NCI-H774 (cell line): ENCODE measurements around the gene HOXA7.

Experiments used
- DNase-seq: peaks from one replicate; lab custom pipeline; 2025; lab: John Stamatoyannopoulos, UW

HOXA7 gene

DNA sequence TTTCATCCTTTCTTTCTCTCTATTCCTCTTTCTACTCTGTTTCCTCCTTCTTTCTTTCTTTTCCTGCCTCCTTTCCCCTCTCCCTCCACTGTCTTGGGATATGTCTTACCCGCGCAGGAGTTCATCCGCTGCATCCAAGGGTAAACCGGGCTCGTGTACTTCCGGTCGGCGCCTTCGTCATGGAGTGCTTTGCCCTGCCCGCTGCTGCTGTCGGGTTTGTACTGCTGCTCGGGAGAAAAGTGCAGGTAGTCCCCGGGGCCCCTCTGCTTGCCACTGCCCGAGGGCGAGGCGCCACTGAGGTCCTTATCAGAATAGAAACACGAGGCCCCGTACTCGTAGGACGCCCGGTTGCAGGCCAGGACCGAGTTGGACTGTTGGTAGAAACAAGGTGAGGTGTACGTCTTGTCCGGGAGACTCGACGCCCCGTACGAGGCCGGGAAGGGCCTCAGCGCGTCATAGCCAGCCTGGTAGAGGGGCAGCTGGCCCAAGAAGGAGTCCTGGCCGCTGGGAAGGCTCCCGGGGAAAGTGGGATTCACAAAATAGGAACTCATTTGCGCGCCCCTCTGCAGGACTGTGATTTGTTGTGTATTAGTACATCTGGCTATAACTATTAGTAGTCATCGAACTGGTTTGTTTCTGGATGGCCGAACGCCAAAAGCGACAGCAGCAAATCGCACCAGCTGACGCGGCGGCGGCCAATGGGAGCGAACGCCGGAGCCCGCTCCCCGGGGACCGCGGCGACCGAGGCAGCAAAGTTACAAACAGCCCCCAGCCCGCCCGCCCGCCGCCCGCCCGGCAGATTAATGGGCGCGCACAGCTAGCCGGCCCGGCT lies 9.1 kb downstream of the HOXA7 start, which contains the start of gene HOXA6:
Gene HOXA6 (minus strand): TSS at position 576 of the 832 bp plus-strand sequence. CDS start 25 bp downstream, at position 551.
- DNase-seq, result no peak

DNA sequence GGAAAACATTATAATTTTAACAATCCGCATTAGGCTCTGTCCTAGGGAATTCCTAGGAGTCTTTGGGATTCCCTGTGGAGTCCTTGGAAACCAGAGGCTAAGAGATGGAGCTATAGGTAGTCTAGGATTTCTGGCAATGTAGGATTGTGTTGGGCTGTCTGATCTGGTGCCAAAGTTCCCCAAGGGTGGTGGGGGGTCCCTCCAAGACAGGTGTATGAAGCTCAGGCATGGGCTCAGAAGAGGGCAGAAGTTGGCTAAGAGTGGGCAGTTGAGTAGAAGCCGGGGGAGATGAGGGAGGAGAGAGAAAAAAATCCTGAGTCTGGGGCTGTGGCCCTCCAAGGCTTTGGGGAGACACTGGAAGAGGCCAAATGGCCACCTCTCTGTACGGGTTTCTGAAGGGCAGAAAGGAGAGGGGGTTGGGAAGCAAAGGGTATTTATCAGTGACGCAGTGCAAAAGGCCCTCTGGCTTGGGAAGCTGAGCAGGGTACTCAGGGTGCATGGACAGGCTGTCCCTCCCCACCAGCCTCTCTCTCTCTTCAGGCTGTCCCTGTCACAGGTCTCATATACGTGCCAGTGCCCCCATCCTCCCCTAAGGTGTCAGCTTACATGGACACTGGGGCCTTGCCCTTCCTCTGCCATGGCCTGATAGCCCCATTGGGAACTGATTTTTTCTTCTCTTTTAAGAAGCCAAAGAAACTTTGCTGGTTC lies 9.8 kb downstream of the HOXA7 start:
- DNase-seq, result no peak

DNA sequence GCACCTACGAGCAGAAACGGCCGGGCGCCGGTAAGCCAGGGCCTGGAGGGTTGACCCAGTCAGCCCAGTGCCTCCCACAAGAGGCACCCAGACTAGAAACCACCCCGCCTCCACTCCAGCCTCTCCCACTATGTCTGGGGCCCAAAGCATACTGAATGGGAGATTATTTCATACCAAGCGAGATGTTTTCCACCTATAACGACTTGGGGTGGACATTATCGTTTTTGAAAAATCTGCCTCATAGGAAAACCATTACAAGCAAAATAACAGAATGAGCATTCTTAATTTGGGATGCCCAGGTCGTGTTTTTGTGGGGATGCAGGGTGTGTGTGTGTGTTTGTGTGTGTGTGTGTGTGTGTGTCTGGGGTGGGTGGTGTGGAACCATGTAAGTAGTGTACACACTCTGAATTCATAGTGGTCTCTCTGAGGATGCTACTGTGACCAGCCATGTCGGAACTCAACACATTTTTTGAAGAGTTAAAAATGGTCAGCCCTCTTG lies 10.5 kb downstream of the HOXA7 start:
- no peak for DNase-seq

DNA sequence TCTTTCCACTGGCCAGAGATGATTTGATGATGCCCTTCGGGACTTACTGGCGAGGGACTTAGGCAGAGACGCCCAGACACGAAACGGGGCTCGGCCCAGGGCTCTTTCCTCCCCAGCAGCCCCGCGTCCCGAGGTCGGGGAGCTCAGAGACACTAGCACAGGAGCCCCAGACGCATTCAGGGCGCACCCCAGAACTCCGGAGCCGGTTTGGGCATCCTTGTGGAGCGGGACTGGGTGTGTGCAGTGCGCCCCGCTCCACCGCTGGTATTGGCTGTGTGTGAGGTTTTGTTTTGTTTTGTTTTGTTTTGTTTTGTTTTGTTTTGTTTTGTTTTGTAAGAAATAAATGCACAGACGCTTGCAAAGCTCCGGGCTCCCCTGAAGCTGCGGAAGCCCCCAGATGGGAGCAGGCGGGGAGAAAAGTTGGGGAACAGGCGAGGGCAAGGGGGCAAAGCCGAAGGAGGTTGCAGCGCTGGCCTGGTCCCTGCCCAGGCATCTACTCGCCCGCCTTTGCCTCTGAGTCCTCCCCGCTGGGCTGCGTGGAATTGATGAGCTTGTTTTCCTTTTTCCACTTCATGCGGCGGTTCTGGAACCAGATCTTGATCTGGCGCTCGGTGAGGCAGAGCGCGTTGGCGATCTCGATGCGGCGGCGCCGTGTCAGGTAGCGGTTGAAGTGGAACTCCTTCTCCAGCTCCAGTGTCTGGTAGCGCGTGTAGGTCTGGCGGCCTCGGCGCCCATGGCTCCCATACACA lies 11.1 kb downstream of the HOXA7 start:
- no peak for DNase-seq

DNA sequence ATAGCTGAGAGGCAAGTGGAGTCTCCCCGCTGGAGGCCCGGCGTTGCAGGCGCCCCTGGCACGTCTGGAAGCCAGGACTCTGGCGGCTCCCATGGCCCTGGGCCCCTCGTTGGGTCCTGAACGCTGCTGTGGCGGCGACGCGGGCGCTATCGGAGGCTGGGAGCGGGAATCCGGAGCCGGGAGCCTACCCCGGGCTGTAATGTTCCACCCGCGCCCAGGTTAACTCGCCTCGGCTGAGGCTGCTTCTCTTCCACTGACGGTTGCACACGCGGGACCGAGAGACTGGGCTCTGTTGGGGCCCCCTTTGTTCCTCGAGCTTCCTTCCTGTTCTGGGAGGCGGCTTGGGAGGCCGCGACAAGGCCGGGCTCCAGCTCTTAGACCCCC lies 11.7 kb downstream of the HOXA7 start:
- DNase-seq, result no peak

DNA sequence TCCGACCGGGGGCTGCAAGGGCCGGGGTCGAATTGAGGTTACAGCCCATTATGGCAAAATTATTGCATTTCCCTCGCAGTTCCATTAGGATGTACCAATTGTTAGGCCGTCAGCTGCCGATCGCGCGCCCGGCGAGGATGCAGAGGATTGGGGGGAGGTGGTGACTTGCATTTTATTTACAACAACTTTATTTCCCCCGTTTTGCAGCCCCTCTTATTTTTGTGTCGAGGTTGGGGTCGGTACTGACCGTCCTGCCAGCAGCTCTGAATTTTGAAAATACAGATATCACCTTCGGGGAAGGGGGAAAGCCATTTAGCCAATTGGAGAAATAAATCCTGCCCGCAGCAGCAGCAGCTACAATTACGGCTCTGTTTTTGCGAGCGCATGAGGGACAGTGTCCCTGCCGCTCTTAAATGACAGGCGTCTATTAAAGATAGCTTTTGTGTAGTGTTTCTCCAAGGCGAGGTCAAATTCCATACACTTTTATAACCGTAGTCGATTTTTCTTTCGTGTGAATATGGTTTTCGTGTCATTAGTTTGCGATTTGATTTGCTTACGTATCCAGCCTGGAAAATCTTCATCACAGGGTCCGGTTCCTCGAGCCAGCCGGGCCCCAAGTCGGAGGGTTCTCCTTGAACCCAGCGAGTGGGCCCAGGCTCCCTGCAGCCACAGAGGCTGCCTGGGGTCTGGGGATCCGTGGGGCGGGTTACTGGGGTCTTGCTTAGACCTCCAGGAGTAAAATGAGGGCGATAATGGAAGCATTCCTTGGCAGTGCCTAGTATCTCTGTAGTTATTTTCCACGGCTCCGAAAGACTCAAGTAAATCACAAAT lies 12.3 kb downstream of the HOXA7 start:
- DNase-seq, result no peak

DNA sequence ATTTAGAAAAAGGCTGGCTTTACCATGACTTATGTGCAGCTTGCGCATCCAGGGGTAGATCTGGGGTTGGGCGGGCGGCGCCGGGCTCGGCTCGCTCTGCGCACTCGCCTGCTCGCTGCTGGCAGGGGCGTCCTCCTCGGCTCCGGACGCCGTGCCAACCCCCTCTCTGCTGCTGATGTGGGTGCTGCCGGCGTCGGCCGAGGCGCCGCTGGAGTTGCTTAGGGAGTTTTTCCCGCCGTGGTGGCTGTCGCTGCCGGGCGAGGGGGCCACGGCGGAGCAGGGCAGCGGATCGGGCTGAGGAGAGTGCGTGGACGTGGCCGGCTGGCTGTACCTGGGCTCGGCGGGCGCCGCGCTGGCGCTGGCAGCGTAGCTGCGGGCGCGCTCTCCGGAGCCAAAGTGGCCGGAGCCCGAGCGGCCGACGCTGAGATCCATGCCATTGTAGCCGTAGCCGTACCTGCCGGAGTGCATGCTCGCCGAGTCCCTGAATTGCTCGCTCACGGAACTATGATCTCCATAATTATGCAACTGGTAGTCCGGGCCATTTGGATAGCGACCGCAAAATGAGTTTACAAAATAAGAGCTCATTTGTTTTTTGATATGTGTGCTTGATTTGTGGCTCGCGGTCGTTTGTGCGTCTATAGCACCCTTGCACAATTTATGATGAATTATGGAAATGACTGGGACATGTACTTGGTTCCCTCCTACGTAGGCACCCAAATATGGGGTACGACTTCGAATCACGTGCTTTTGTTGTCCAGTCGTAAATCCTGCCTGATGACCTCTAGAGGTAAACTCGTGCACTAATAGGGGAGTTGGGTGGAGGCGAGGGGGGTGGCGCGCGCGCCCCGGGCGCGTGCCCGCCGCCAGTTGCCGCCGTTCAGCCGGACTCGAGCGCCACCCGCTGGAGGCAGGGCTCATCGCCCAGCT lies 13.2 kb downstream of the HOXA7 start, which contains the start of gene HOXA5:
Gene HOXA5 (minus strand): TSS at position 659 of the 927 bp plus-strand sequence. CDS start 74 bp downstream, at position 585.
- DNase-seq, result no peak

DNA sequence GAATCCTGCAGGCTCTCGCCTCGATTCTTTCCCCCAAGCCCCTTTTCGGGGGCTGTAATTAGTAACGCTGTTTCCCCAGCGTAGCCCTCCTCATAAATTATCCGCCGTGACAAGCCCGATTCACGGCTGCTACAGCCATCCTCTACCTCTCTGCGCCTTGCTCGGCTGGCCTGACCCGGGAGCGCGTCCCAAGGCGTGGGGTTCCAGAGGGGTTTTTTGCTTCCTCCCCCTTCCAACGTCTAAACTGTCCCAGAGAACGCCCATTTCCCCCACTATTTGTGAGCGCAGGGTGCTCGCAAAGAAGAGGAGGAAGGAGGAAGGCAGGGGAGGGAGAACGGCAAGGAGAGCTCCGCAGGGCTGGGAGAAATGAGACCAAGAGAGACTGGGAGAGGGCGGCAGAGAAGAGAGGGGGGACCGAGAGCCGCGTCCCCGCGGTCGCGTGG lies 13.9 kb downstream of the HOXA7 start:
- DNase-seq, result no peak

DNA sequence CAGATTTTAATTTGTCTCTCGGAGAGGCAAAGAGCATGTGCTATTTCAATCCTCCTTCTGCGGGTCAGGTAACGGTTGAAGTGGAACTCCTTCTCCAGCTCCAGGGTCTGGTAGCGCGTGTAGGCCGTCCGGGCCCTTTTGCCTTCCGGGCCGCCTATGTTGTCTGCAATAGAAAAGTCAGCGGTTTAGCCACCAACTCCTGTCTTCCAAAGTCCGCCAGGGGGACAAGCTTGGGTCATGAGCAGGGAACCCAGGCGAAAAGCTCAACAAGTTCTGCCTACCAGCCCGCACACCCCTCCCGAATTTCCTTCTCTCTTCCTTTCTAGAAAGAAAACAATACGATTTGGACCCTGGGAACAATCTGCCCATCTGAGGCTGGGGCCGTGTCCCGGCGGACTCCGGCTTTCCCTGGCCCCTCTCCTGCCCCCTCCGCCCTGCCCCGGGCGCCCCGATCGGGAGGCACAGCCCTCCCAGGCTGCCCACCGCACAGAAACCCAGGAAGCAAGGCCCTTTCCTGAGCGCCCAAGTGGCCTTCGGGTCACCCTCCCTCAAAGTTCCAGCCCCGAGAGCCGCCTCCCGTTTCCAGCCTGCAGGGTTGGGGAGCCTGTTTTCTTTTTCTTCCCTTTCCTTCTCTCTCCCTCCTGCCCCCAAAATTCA lies 14.4 kb downstream of the HOXA7 start:
- DNase-seq, result no peak

DNA sequence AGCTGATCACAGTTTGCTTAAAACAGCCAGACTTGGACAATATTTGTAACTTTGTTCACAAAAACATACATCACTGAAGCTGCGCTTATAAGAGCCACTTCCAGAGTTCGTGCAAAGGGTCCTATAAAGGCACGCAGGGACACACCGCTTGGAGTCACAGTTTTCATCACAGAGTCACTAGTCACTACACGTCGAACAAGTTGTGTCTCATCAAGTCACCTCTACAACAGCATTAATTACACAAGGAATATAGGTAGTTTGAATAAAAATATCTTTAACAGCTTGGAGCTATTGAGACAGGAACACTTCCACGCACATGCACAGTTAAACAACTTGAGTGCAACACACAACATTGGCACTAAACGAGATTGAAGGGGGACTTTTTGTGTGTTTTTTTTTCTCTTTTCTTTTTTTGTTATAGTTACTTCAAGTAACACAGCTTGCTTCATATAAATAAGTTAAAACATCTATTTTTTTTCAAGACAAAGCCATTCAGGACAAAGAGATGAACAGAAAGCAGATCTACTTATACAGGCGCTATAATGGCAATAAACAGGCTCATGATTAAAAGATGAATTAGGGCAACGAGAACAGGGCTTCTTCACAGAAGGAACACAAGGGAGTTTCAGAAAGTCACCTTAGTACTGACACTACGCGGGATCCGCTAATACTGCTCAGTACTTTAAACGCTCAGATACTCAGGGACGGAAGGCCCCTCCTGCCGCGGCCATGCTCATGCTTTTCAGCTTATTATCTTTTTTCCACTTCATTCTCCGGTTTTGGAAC lies 15.1 kb downstream of the HOXA7 start:
- no peak for DNase-seq

DNA sequence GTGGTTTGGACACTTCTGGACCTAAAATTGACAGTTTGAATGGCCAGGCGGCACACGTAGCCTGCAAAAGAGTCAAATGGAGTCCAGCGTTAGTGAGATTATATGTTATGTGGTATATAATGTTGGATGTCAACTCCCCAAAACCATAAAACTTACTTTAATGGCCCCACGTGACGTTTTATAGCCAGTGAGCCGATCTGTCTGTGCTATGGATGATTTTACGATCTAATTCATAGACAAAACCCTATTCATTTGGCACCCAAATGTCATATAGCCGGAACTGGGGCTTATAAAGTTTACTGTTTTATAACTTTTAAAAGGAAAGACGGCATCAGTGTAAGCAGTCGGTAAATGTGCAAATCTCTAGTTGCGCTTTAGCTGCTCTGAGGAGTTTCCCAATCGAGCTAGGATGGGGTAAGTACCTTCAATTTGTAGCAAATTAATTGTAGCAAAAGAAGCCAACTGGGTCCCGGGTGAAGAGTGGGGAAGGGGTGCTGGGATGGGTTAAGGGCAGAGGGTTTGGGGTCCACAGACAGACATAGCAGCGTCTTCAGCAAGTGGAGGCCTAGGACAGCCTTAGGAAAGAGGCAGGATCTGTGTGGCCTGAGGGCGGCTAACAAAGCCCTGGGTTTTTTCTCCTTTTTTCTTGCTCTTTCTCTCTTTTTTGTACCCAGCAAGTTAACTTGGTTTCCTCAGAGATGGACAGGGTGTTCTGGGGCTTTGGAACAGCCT lies 16.2 kb downstream of the HOXA7 start:
- DNase-seq, result no peak

DNA sequence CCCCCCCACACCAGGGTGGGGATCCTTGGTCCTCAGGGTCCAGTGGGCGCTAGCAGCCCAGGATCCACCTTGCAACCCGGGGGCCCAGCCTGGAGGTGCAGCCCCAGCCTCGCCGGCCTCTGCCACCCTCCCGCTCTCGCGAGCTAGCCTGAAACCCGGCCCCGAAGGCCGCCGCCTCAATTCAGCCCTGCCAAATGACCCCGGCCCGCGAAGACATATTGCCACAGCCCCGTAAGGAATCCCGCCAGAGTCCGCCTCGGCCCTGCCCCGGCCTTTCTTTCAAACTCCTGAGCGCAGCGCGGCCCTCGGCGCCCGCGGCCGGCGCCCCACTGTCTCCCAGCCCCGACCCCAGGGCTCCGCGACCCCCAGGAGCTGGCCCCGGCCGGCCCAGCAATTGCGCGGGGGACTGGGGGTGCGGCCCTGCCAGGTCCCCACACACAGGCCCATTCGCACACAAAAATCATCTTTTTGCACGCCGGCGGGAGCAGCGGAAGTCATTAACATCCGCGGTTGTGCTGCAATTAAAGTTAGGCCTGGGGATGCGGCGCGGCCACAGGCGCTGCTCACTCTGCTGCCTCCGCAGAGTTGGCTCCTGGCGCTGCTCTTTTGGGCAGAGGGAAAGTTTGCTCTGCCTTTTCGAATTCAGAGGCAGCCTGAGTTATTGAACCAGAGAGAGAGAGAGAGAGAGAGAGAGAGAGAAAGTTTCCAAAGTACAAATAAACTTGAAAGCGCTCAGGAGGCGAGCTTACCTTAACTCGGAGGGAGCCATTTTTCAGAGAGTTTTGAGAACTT lies 16.9 kb downstream of the HOXA7 start:
- DNase-seq, result no peak

DNA sequence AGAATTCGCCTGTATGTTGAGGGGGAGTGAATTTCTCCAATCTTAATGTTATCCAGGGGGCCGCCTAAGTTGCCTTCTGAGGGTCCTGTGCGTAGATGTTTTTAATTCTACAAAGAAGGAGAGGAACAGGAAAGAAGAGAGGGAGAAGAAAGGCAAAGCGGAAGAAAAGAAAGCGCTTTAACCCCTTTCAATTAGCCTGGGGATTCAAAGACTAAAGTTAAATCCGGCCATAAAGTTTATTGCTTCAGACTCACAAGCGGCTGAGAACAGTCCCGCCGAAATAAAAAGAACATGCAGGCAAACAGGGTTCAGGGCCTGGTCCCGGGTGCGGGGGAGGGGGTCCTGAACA lies 17.5 kb downstream of the HOXA7 start:
- no peak for DNase-seq

DNA sequence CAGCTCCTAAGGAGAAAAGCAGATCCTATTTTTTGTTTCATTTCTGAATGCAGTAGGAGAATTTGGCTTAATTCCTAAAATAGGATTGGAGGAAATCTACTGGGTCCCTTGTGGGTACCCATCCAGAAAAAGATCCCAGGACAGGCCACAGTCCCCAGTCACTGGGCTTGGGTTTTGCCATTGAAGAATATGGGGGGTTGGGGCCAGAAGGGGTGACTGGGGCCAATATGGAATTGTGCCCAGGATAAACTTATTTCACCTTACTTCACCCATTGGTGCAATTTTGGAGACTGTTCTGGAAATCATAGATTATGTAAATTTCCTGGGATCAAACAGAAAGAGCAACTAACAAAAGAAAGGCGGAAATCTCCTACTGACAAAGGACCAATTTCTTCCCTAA lies 18.0 kb downstream of the HOXA7 start:
- DNase-seq, result no peak

DNA sequence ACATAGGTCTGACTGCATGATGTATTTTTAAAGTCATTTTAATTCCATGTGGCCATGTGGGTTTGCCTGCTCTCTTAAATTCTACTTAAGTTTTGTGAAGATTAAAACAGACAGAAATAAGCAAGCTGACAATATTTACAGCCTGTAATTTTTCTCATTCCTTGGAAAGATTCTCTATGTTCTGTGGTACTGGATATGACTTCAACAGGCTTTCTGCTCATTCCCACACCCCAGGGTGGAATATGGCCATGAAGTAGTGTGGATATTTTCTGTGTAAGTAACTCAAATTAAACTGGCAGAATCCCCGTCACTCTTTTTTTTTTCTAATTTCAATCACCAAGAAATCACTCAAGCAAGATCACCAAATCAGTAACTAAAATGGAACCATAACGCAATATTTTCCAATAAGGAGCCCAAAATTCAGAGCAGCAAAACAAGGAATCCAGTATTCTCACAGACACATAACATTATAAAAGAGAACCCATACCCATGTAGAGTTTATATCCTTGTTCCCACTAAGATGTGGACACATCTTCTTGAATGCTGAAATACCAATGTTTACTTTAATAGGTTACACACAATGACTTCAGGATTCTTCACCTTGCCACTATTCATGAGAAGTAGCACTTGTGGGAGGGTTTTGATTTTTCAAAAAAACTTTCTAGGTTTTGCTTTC lies 18.7 kb downstream of the HOXA7 start:
- no peak for DNase-seq

DNA sequence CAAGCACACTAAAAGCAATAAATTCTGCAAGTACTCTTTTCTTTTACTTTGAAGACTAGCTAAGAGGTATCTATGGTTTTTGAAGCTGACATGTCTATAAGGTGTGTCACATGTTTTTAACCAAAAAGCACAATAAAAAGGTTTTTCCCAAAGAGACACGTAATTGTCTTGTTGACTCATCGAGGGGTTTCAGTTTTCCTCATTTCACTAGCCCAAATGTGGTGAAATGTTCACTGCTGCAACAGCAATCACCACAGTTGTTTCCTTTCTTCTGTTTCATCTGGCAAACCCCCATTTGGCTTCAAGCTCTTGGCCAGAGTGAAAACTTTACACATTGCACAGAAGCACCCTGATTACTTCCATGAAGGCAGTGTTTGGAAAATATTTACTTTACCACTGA lies 22.1 kb downstream of the HOXA7 start:
- DNase-seq, result no peak
